Measurements from ENCODE around the gene SDHD.

Gene SDHD

GRCh38 chr11:112050721-112051120 lies 36.0 kb upstream of the SDHD start:
- DNase-seq (ENCODE audit: low read depth), result no peak
- H3K4me3 ChIP-seq (ENCODE audit: low read length), result no peak overlapping the region
- TF ChIP-seq CTCF (IDR thresholded peaks at IDR 0.05; ENCODE audit: insufficient read depth, low read depth, low read length, missing control alignments), result no peak

- no peak overlapping the region for H3K4me3 ChIP-seq (ENCODE audit: low read length)
- no peak for TF ChIP-seq CTCF (IDR thresholded peaks at IDR 0.05; ENCODE audit: insufficient read depth, low read depth, low read length, missing control alignments)
- no peak for DNase-seq (ENCODE audit: low read depth)
Measured at GRCh38 chr11:112051768-112052167, 34.9 kb upstream of the SDHD start.

- DNase-seq (ENCODE audit: low read depth), result no peak
- TF ChIP-seq CTCF (IDR thresholded peaks at IDR 0.05; ENCODE audit: insufficient read depth, low read depth, low read length, missing control alignments), result no peak
- no peak overlapping the region for H3K4me3 ChIP-seq (ENCODE audit: low read length)
Measured at GRCh38 chr11:112057170-112057569, 29.5 kb upstream of the SDHD start.

- H3K4me3 ChIP-seq (ENCODE audit: low read length), result no peak overlapping the region
- no peak for DNase-seq (ENCODE audit: low read depth)
- TF ChIP-seq CTCF (IDR thresholded peaks at IDR 0.05; ENCODE audit: insufficient read depth, low read depth, low read length, missing control alignments), result no peak
Measured at GRCh38 chr11:112058103-112058502, 28.6 kb upstream of the SDHD start.

GRCh38 chr11:112062923-112063322 lies 23.8 kb upstream of the SDHD start:
- TF ChIP-seq CTCF (IDR thresholded peaks at IDR 0.05; ENCODE audit: insufficient read depth, low read depth, low read length, missing control alignments), result no peak
- no peak for DNase-seq (ENCODE audit: low read depth)

GRCh38 chr11:112073941-112074811 lies 12.5 kb upstream of the SDHD start, which contains the start of the genes NKAPD1 and PIH1D2:
NKAPD1 (plus strand) TSS chr11:112074299; CDS start chr11:112075575, 1,276 bp downstream.
PIH1D2 (minus strand) TSS chr11:112074017; CDS start chr11:112073174, 843 bp downstream.
- peak within 1 kb of the TSS; percentile 96 for H3K4me3 ChIP-seq (ENCODE audit: low read length)
- TF ChIP-seq CTCF (IDR thresholded peaks at IDR 0.05; ENCODE audit: insufficient read depth, low read depth, low read length, missing control alignments), result no peak
- DNase-seq (ENCODE audit: low read depth), result peak; percentile 85

More at GRCh38 chr11:112062923-112063322, 23.8 kb upstream of the SDHD start:
- no peak overlapping the region for H3K4me3 ChIP-seq (ENCODE audit: low read length)

Measured in epithelial cell of esophagus (primary cell).